Endothelial cell (in vitro differentiated cells): ENCODE data around the gene AGPAT1. TPM values are rescaled to one million over a fixed set of nuclear protein-coding genes. Genes with fewer than 3 reads are reported as not detected.

Experiments used
- DNase-seq: peaks from one replicate; pipeline ENCODE4 v3.0.0; 2021; ENCODE audit warnings: low spot score
- H3K27ac Mint-ChIP-seq: one replicate; pipeline ENCODE4 v1.8.0; 2021; ENCODE audit warnings: mixed read lengths, inconsistent platforms; ENCODE audit not compliant: unreplicated experiment
- H3K27me3 Mint-ChIP-seq: one replicate; pipeline ENCODE4 v1.8.0; 2021; ENCODE audit warnings: mild to moderate bottlenecking, moderate library complexity, mixed read lengths, inconsistent platforms; ENCODE audit not compliant: unreplicated experiment
- H3K36me3 Mint-ChIP-seq: one replicate; pipeline ENCODE4 v1.8.0; 2021; ENCODE audit warnings: mild to moderate bottlenecking, low read depth, mixed read lengths, inconsistent platforms; ENCODE audit not compliant: unreplicated experiment
- H3K4me1 Mint-ChIP-seq: one replicate; pipeline ENCODE4 v1.8.0; 2021; ENCODE audit warnings: mild to moderate bottlenecking, mixed read lengths, inconsistent platforms; ENCODE audit not compliant: unreplicated experiment
- H3K4me3 Mint-ChIP-seq: one replicate; pipeline ENCODE4 v1.8.0; 2021; ENCODE audit warnings: mild to moderate bottlenecking, mixed read lengths, inconsistent platforms; ENCODE audit not compliant: unreplicated experiment
- H3K9me3 Mint-ChIP-seq: one replicate; pipeline ENCODE4 v1.8.0; 2021; ENCODE audit warnings: mixed read lengths, inconsistent platforms; ENCODE audit not compliant: unreplicated experiment
- total RNA-seq: library from RNA; stranded (reverse); fragmentation: NEBNext Ultra II Directional; extraction: Animal tissue kit (Norgen Biotek cat#: 25700); gene quantifications from one replicate; pipeline ENCODE4 v1.2.1, GENCODE V29; 2021; ENCODE audit not compliant: unreplicated experiment
- TF ChIP-seq, protein P1 (sequence below): fragments of 200-600 bp; sonication (generic); IDR thresholded peaks from one replicate; pipeline ENCODE4 v1.5.0; 2021; ENCODE audit warnings: antibody characterized with exemption; ENCODE audit not compliant: unreplicated experiment

Gene AGPAT1
- total RNA-seq, 1 donor from 2014 or later, result 93.3 TPM

DNA sequence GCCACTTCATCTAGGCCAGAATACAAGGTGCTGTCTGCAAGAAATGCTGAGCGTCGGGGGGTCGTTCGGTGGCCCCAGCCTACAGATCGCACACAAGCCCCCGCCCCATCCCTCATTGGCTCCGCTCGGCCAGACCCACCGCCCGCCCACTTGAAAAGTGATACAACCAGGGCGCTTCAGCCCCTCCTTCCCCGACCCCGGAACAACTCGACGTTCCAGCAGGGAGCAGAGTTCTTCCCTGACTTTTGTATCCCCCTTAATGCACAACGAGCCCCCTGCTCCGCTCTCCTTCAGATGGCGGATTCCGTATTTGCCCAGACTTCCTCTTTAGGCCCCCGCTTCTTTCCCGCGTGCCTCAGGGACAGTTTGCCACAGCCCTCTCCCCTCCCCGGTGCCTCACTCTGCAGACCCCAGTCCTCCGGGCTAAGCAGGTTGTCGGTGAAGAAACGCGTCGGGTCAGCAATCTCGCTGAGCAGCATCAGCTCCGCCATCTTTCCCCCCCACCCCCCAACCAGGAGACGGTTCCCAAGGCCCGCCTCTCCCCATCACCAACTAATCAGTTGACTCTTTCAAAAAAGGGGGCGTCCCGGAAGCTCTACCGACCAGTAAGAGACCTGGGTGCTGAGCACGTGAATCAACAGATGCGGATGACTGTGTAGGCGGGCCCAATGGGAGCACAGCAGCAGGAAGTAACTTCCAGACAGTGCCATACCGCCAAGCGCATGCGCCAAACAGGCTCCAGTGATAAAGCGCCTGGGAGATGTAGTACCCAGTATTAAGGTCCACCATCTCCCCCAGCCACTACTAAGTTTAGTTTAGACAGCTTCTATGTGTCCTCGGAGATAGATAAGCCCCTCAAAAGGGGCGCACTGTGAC lies 47.9 kb downstream of the AGPAT1 start, which contains the start of gene ATF6B:
Gene ATF6B (minus strand): TSS at position 530 of the 876 bp plus-strand sequence. CDS start 39 bp downstream, at position 491.
- no peaks in the 10 kb centered on the region for H3K9me3 Mint-ChIP-seq
- H3K36me3 Mint-ChIP-seq, result peaks cover 12% of the 10 kb centered on the region
- H3K4me1 Mint-ChIP-seq, result peaks cover 34% of the 10 kb centered on the region
- peak within 1 kb of the TSS; percentile 97 for H3K27ac Mint-ChIP-seq
- H3K27me3 Mint-ChIP-seq, result peaks cover 6% of the 10 kb centered on the region
- peak; percentile 83 for DNase-seq
- TF ChIP-seq, protein P1, sequence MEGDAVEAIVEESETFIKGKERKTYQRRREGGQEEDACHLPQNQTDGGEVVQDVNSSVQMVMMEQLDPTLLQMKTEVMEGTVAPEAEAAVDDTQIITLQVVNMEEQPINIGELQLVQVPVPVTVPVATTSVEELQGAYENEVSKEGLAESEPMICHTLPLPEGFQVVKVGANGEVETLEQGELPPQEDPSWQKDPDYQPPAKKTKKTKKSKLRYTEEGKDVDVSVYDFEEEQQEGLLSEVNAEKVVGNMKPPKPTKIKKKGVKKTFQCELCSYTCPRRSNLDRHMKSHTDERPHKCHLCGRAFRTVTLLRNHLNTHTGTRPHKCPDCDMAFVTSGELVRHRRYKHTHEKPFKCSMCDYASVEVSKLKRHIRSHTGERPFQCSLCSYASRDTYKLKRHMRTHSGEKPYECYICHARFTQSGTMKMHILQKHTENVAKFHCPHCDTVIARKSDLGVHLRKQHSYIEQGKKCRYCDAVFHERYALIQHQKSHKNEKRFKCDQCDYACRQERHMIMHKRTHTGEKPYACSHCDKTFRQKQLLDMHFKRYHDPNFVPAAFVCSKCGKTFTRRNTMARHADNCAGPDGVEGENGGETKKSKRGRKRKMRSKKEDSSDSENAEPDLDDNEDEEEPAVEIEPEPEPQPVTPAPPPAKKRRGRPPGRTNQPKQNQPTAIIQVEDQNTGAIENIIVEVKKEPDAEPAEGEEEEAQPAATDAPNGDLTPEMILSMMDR, result no peak
- peak within 1 kb of the TSS; percentile 98 for H3K4me3 Mint-ChIP-seq

DNA sequence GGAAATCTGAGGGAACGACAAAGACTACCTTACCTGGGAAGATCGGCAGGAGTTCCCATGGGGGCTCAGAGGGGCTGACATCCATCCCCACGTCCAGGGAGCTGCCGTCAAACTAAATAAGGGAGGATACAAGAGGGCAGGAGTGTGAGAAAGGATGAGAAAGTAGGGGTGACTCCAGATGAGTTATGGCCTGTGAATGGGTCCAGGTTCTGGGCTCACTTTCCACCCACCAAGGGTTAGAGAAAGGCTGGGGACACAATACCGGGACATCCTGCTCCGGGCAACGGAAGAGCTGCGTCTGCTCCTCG lies 48.5 kb downstream of the AGPAT1 start:
- TF ChIP-seq, protein P1, result no peak
- H3K36me3 Mint-ChIP-seq, result peaks cover 12% of the 10 kb centered on the region
- peaks cover 34% of the 10 kb centered on the region for H3K4me1 Mint-ChIP-seq

DNA sequence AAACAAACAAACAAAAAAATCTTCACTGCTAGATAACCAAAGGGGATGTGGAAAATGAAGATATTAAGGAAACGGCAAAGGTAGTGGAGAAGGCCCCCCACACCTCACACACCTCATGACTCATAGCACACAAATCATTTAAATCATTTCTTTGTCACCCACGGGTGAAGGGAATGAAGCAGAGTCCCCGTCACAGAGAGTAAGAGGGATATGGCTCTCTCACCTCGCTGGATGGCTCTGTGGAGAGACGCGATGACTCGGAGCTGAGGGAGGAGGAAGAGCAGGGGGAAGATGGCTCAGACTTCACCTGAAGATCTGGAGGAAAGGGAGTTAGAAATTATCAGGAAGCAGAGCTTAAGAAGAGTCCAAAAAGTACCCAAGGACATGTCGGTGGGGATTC lies 49.0 kb downstream of the AGPAT1 start:
- H3K9me3 Mint-ChIP-seq, result no peaks in the 10 kb centered on the region
- H3K4me1 Mint-ChIP-seq, result peaks cover 37% of the 10 kb centered on the region
- H3K4me3 Mint-ChIP-seq, result peak overlapping the region; percentile 98
- TF ChIP-seq, protein P1, result no peak
- H3K27me3 Mint-ChIP-seq, result peaks cover 6% of the 10 kb centered on the region
- no peak for DNase-seq
- H3K36me3 Mint-ChIP-seq, result peaks cover 17% of the 10 kb centered on the region
- peak overlapping the region; percentile 97 for H3K27ac Mint-ChIP-seq

More for the DNA sequence above, 48.5 kb downstream of the AGPAT1 start:
- peak overlapping the region; percentile 98 for H3K4me3 Mint-ChIP-seq
- peaks cover 6% of the 10 kb centered on the region for H3K27me3 Mint-ChIP-seq
- no peak for DNase-seq
- peak overlapping the region; percentile 97 for H3K27ac Mint-ChIP-seq
- no peaks in the 10 kb centered on the region for H3K9me3 Mint-ChIP-seq

DNA sequence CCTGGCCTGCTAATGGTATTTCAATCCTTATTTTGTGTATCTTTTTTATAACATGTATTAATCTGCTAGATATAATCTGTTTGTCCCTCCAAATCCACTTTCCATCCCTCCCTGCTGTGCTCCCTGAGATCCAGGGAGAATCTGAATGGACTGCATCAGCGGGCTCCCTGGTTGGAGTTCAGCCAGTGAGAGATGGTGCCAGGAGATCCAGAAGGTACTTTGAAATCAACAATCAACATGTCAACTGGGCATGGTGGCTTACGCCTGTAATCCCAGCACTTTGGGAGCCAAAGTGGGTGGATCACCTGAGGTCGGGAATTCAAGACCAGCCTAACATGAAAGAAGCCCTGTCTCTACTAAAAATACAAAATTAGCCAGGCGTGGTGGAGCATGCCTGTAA lies 52.2 kb downstream of the AGPAT1 start:
- no peak overlapping the region for H3K27ac Mint-ChIP-seq
- H3K36me3 Mint-ChIP-seq, result peaks cover 35% of the 10 kb centered on the region
- peak overlapping the region; percentile 65 for H3K4me3 Mint-ChIP-seq
- H3K27me3 Mint-ChIP-seq, result peaks cover 10% of the 10 kb centered on the region
- H3K4me1 Mint-ChIP-seq, result peaks cover 33% of the 10 kb centered on the region
- TF ChIP-seq, protein P1, result no peak
- no peak for DNase-seq
- H3K9me3 Mint-ChIP-seq, result no peaks in the 10 kb centered on the region

DNA sequence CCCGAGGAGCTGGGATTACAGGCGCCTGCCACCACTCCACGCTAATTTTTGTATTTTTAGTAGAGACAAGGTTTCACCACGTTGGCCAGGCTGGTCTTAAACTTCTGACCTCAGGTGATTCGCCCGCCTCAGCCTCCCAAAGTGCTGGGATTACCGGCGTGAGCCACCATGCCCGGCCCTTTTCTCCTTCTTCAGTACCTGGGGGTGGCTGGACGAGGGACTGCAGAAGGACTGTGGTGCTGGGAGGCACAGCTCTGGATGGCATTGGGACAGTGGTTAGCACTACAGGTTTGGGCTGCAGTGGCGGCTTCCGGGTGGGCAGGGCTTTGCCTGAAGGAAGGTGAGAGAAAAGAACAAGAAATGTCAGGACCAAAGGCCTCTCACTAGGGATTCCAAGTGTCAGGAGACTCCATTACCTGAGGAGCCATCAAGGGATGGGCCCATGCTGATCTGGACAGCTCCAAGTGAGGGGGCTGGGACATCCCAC lies 55.3 kb downstream of the AGPAT1 start:
- H3K4me3 Mint-ChIP-seq, result no peak overlapping the region
- TF ChIP-seq, protein P1, result no peak
- no peaks in the 10 kb centered on the region for H3K9me3 Mint-ChIP-seq
- H3K27ac Mint-ChIP-seq, result no peak overlapping the region
- H3K36me3 Mint-ChIP-seq, result peaks cover 33% of the 10 kb centered on the region
- peaks cover 9% of the 10 kb centered on the region for H3K27me3 Mint-ChIP-seq
- no peak for DNase-seq
- H3K4me1 Mint-ChIP-seq, result peaks cover 9% of the 10 kb centered on the region
